GM12878 (cell line): ENCODE measurements around the gene ILKAP. TPM values are rescaled to one million over a fixed set of nuclear protein-coding genes. Genes with fewer than 3 reads are reported as not detected.

Experiments used
- ATAC-seq: fragments of 200-7000 bp; cut with Tn5 transposase; 3 replicates; pipeline ENCODE4 v1.9.1; 2020; ENCODE audit warnings: mild to moderate bottlenecking, moderate library complexity
- BruUV-seq: library from RNA; stranded (reverse); fragments of 400-500 nt; replicated peaks from 2 replicates; lab custom pipeline; 2021; lab: Mats Ljungman, UMichigan
- CTCF ChIA-PET: fragments of 300-600 bp; sonication (Branson Sonifier 250); formaldehyde crosslinking; extraction: SDS; loops from one replicate; lab custom pipeline; 2021; ENCODE audit warnings: inconsistent platforms; lab: Yijun Ruan, JAX
- POLR2A ChIA-PET: fragments of 350-600 bp; formaldehyde crosslinking; extraction: SDS; loops from one replicate; lab custom pipeline; 2021; ENCODE audit warnings: inconsistent platforms; lab: Charles Lee
- RAD21 ChIA-PET: fragments of 300-600 bp; sonication (Branson Sonifier 250); formaldehyde crosslinking; loops from one replicate; lab custom pipeline; 2023; ENCODE audit warnings: antibody characterized with exemption; ENCODE audit not compliant: unreplicated experiment; lab: Charles Lee
- SMC1A ChIA-PET: fragments of 300-600 bp; sonication (Branson Sonifier 250); formaldehyde crosslinking; loops from one replicate; lab custom pipeline; 2023; ENCODE audit not compliant: unreplicated experiment, uncharacterized antibody; lab: Charles Lee
- DNase-seq: peaks from one replicate; pipeline ENCODE4 v3.0.0-alpha.2; 2011; ENCODE audit warnings: low read depth, low spot score
- FAIRE-seq: peaks from 3 replicates; lab custom pipeline; 2011; peaks lifted over from hg19 to GRCh38; lab: Jason Lieb, UNC
- H2AFZ ChIP-seq: 2 replicates; pipeline ENCODE4 v1.6.0; 2011; ENCODE audit warnings: low read depth, low read length, control low read depth; ENCODE audit not compliant: control insufficient read depth
- H3K27ac ChIP-seq: 2 replicates; pipeline ENCODE4 v1.5.1; 2011; ENCODE audit warnings: control low read depth; ENCODE audit not compliant: control insufficient read depth, insufficient read depth
- H3K27me3 ChIP-seq, 2 experiments: replicated peaks in 1 of 2; 2 replicates each; pipeline versions ENCODE4 v1.6.0 to v1.6.1; 2011; ENCODE audit warnings: low read length in 1 of 2; ENCODE audit not compliant: control insufficient read depth in 2 of 2, insufficient read depth in 2 of 2
- H3K36me3 ChIP-seq, 2 experiments: 2 replicates each; pipeline ENCODE4 v1.5.1; 2011; ENCODE audit warnings: low read length in 1 of 2; ENCODE audit not compliant: control insufficient read depth in 2 of 2, insufficient read depth in 2 of 2
- H3K4me1 ChIP-seq: 2 replicates; pipeline ENCODE4 v1.6.1; 2011; ENCODE audit warnings: mild to moderate bottlenecking, low read length, moderate library complexity, mixed read lengths; ENCODE audit not compliant: control insufficient read depth, insufficient read depth
- H3K4me2 ChIP-seq: 2 replicates; pipeline ENCODE4 v1.6.0; 2011; ENCODE audit warnings: control low read depth; ENCODE audit not compliant: control insufficient read depth, insufficient read depth
- H3K4me3 ChIP-seq: fragments of 200-600 bp; sonication (generic); 2 replicates; pipeline ENCODE4 v1.5.1; 2016
- H3K79me2 ChIP-seq: 2 replicates; pipeline ENCODE4 v1.6.0; 2011; ENCODE audit warnings: low read length; ENCODE audit not compliant: control insufficient read depth, insufficient read depth
- H3K9ac ChIP-seq: 2 replicates; pipeline ENCODE4 v1.8.0; 2011; ENCODE audit warnings: low read length, control low read depth, mixed read lengths; ENCODE audit not compliant: control insufficient read depth, insufficient read depth
- H3K9me3 ChIP-seq: replicated peaks from 3 replicates; pipeline ENCODE4 v1.5.1; 2011; ENCODE audit warnings: mild to moderate bottlenecking, low read length; ENCODE audit not compliant: control insufficient read depth, insufficient read depth
- H4K20me1 ChIP-seq: 2 replicates; pipeline ENCODE4 v1.6.0; 2011; ENCODE audit not compliant: control insufficient read depth, insufficient read depth
- CTCF ChIP-seq, 3 experiments: IDR thresholded peaks in 2 of 3; conservative IDR thresholded peaks in 1 of 3; 2 replicates each; pipeline ENCODE4 v1.5.1; 2011; ENCODE audit warnings: low read depth in 3 of 3, low read length in 3 of 3, mild to moderate bottlenecking in 3 of 3, control low read depth in 2 of 3, moderate library complexity in 2 of 3, inconsistent platforms in 1 of 3, mixed read lengths in 1 of 3; ENCODE audit not compliant: control insufficient read depth in 2 of 3, insufficient read depth in 1 of 3; ENCODE audit errors: extremely low read depth in 1 of 3
- FOS ChIP-seq: IDR thresholded peaks from 3 replicates; pipeline ENCODE4 v1.6.1; 2011; ENCODE audit warnings: borderline replicate concordance; ENCODE audit not compliant: insufficient read length; ENCODE audit errors: extremely low read depth
- GATAD2B ChIP-seq: fragments of 450-650 bp; conservative IDR thresholded peaks from 2 replicates; pipeline ENCODE4 v1.6.1; 2017; ENCODE audit warnings: low read depth, mild to moderate bottlenecking, moderate library complexity
- HDAC6 ChIP-seq: fragments of 200-600 bp; sonication (generic); IDR thresholded peaks from one replicate; pipeline ENCODE4 v1.8.0; 2017; ENCODE audit warnings: antibody characterized with exemption; ENCODE audit not compliant: unreplicated experiment
- NR2C1 ChIP-seq: fragments of 450-650 bp; IDR thresholded peaks from 2 replicates; pipeline ENCODE4 v1.6.1; 2017; ENCODE audit warnings: antibody characterized with exemption, mild to moderate bottlenecking, moderate library complexity
- POU2F2 ChIP-seq: IDR thresholded peaks from 3 replicates; pipeline ENCODE4 v1.6.1; 2011; ENCODE audit warnings: low read depth, mild to moderate bottlenecking, low read length, borderline replicate concordance
- REST ChIP-seq: IDR thresholded peaks from 2 replicates; pipeline ENCODE4 v1.6.1; 2012; ENCODE audit warnings: mild to moderate bottlenecking, low read depth, low read length
- RFX5 ChIP-seq: IDR thresholded peaks from 2 replicates; pipeline ENCODE4 v1.6.1; 2011; ENCODE audit warnings: low read depth, low read length, improper control_type of control experiment
- SMAD1 ChIP-seq: fragments of 450-650 bp; IDR thresholded peaks from 2 replicates; pipeline ENCODE4 v1.6.1; 2018; ENCODE audit warnings: mild to moderate bottlenecking, low read depth; ENCODE audit not compliant: partially characterized antibody
- SUZ12 ChIP-seq: fragments of 200-600 bp; sonication (generic); IDR thresholded peaks from one replicate; pipeline ENCODE4 v1.6.1; 2018; ENCODE audit warnings: antibody characterized with exemption, mild to moderate bottlenecking; ENCODE audit not compliant: unreplicated experiment
- WGBS: methylation state at CpG from one replicate; pipeline ENCODE4 v1.1.6; 2016; ENCODE audit warnings: low lambda C conversion rate; ENCODE audit not compliant: insufficient replicate concordance, insufficient coverage; ENCODE audit errors: missing lambda C conversion rate; 5-methylcytosine and 5-hydroxymethylcytosine counted together
- in situ Hi-C: fragments of 300-500 bp; cut with MboI; formaldehyde crosslinking; loops from 9 replicates; pipeline ENCODE4 v1.14.3; 2018; ENCODE audit warnings: mixed read lengths
- intact Hi-C: fragments of 100-400 bp; cut with micrococcal nuclease; formaldehyde crosslinking; loops from one replicate; pipeline ENCODE4 v1.14.2; 2022; ENCODE audit not compliant: unreplicated experiment
- polyA plus RNA-seq, 11 experiments: library from polyadenylated mRNA; depleted of rRNA in 4 of 11; unstranded in 6 of 11; stranded (reverse) in 5 of 11; fragments of >200 nt; fragmentation: Nextera tagmentation in 4 of 11; fragmentation: Illumina TruSeq in 1 of 11; extraction: Ambion mirVana in 4 of 11; extraction: Trizol in 1 of 11; gene quantifications; 1 replicate in 1 of 11; 2 replicates in 10 of 11; pipeline versions ENCODE4 v1.2.1 to v1.2.3, GENCODE V29; 2011 to 2016; ENCODE audit warnings: inconsistent platforms in 2 of 11, missing spikeins in 2 of 11, low read depth in 1 of 11
- total RNA-seq, 4 experiments: library from RNA; depleted of rRNA in 3 of 4; stranded (reverse); fragments of >200 nt in 3 of 4; fragmentation: Illumina TruSeq in 1 of 4; extraction: Trizol in 1 of 4; gene quantifications; 2 replicates each; pipeline versions ENCODE4 v1.2.1 to v1.2.3, GENCODE V29; 2013 to 2021
- TF ChIP-seq, protein P1 (sequence below): IDR thresholded peaks from 2 replicates; pipeline ENCODE4 v1.6.1; 2011; ENCODE audit warnings: borderline replicate concordance, low read depth, mild to moderate bottlenecking, moderate library complexity, mixed read lengths, low read length; ENCODE audit not compliant: insufficient read depth; ENCODE audit errors: extremely low read length
- TF ChIP-seq, protein P2 (sequence below): IDR thresholded peaks from 2 replicates; pipeline ENCODE4 v1.6.1; 2012; ENCODE audit warnings: low read length, inconsistent platforms

The ILKAP gene
- total and polyA plus RNA-seq, 10 of the 15 experiments (the other 5 are each of a cell fraction or from before 2014, with no cell fraction given), result 4.2 to 65.3 (median 37.3) TPM

DNA sequence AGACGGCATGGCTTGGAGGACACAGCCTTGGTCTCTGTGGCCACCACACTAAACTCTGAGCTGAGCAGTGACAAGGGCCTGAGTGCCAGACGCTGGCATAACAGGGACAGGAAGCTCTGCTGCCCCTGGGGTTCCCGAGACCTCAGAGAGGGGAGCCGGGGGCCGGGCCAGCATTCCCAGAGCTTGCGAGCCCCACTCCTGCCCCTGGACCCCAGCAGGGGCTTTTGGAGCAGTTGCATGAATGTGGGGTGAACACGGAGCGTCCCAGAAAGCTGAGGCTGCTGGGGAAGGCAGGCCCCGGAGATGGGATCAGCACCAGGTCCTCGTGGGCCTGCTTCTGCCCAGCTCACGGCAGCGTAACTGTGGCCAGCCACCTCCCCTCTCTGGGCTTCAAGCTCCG is 52.3 kb downstream of the ILKAP start (continued):
- TF ChIP-seq CTCF (IDR thresholded peaks at IDR 0.05 in 2 of 3, conservative IDR thresholded peaks at IDR 0.05 in 1 of 3; ENCODE audit: control insufficient read depth in 2 of 3, extremely low read depth in 1 of 3, insufficient read depth in 1 of 3, low read depth in 3 of 3, low read length in 3 of 3) (no peak), POU2F2 (no peak), FOS (no peak), NR2C1 (no peak), SUZ12 (no peak), SMAD1 (no peak), RFX5 (no peak), HDAC6 (no peak)
- TF ChIP-seq, protein P1, sequence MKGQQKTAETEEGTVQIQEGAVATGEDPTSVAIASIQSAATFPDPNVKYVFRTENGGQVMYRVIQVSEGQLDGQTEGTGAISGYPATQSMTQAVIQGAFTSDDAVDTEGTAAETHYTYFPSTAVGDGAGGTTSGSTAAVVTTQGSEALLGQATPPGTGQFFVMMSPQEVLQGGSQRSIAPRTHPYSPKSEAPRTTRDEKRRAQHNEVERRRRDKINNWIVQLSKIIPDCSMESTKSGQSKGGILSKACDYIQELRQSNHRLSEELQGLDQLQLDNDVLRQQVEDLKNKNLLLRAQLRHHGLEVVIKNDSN, result no peak
- TF ChIP-seq, all 136 proteins: peak for 0

GRCh38 chr2:238150686-238151085 is 52.8 kb downstream of the ILKAP start:
- no peak overlapping the region for H3K27ac ChIP-seq
- H3K9ac ChIP-seq, result no peak overlapping the region
- no peak overlapping the region for H2AFZ ChIP-seq
- 60% methylated on average over 15 of the region's 25 CpGs for WGBS
- SMC1A ChIA-PET, result no interaction called here
- no peaks in the 10 kb centered on the region for H3K9me3 ChIP-seq
- intact Hi-C loops, result no loop called here
- RAD21 ChIA-PET, result no interaction called here
- H3K27me3 ChIP-seq, result no peaks in the 10 kb centered on the region
- no peak overlapping the region for H3K4me3 ChIP-seq
- ATAC-seq, result no peak
- H3K79me2 ChIP-seq, result no peaks in the 10 kb centered on the region
- DNase-seq, result no peak
- in situ Hi-C loops, result no loop called here
- no peaks in the 10 kb centered on the region for H3K36me3 ChIP-seq
- H3K4me1 ChIP-seq, result no peaks in the 10 kb centered on the region
- H3K4me2 ChIP-seq, result no peak overlapping the region
- CTCF ChIA-PET, result no interaction called here
- POLR2A ChIA-PET, result no interaction called here
- no TSS peak for BruUV-seq
- no peaks in the 10 kb centered on the region for H4K20me1 ChIP-seq
- no peak for FAIRE-seq
- TF ChIP-seq REST (no peak), GATAD2B (no peak)
- TF ChIP-seq, protein P2, sequence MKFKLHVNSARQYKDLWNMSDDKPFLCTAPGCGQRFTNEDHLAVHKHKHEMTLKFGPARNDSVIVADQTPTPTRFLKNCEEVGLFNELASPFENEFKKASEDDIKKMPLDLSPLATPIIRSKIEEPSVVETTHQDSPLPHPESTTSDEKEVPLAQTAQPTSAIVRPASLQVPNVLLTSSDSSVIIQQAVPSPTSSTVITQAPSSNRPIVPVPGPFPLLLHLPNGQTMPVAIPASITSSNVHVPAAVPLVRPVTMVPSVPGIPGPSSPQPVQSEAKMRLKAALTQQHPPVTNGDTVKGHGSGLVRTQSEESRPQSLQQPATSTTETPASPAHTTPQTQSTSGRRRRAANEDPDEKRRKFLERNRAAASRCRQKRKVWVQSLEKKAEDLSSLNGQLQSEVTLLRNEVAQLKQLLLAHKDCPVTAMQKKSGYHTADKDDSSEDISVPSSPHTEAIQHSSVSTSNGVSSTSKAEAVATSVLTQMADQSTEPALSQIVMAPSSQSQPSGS, result no peak
